Activated naive CD4-positive, alpha-beta T cell treated with anti-CD3 and anti-CD28 coated beads, Interleukin-2, amount 10 ng/mL, durations not matched to agents 7 days and 5 days (primary cell): ENCODE data around the gene LY6G5B.
A peak's percentile ranks its signal among the peaks of the same experiment; 100 is the strongest.

Experiments used
- CTCF ChIA-PET: fragments of 350-600 bp; sonication (Branson Sonifier 250); formaldehyde crosslinking; loops from one replicate; lab custom pipeline; 2021; ENCODE audit warnings: antibody characterized with exemption; lab: Charles Lee
- DNase-seq: peaks from one replicate; pipeline ENCODE4 v3.0.0-alpha.2; 2020
- H3K27ac Mint-ChIP-seq: one replicate; pipeline ENCODE4 v1.8.0; 2021; ENCODE audit warnings: mild to moderate bottlenecking, moderate library complexity, mixed read lengths
- H3K27me3 Mint-ChIP-seq: one replicate; pipeline ENCODE4 v1.8.0; 2021; ENCODE audit warnings: mild to moderate bottlenecking, mixed read lengths
- H3K36me3 Mint-ChIP-seq: one replicate; pipeline ENCODE4 v1.8.0; 2021; ENCODE audit warnings: mixed read lengths
- H3K4me1 Mint-ChIP-seq: one replicate; pipeline ENCODE4 v1.8.0; 2021; ENCODE audit warnings: mixed read lengths
- H3K4me3 Mint-ChIP-seq: one replicate; pipeline ENCODE4 v1.8.0; 2021; ENCODE audit warnings: mild to moderate bottlenecking, moderate library complexity, mixed read lengths
- H3K9me3 Mint-ChIP-seq: one replicate; pipeline ENCODE4 v1.8.0; 2021; ENCODE audit warnings: mixed read lengths

The LY6G5B gene

DNA sequence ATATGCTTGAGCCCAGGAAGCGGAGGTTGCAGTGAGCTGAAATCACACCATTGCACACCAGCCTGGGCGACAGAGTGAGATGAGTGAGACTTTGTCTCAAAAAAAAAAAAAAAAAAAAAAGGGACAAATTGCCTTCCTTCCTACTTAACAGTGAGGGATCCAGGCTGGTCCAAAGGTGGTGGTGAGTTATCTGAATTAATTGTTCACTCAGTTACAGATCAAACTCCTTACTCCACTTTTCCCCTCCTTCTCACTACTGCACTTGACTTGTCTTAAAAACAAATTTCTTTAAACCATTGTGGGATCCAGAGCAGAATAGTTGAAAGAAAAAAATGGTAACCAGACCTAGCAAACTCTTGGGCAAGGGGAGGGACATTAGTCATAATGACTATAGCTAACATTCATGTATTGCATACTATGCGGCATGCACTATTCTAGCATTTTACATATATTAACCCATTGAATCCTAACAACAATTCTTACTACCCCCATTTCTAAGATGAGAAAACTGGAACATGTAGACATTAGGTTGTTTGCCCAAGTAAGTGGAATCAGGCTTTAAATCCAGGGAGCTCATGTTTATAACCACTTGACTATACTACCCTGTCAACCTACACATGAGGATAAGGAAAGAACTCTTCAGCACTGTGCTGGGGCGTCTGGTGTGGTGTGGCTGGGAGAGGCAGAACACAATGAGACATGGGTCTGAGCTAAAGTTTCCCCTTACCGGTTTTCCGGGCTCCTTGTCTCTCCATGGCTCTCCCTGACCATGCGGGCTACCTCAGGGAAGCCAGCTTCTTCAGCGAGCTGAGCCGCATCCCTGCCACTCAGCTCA is 6.4 kb upstream of the LY6G5B start:
- Mint-ChIP-seq H3K9me3 (no peaks in the 10 kb centered on the region), H3K4me3 (peak overlapping the region; percentile 100), H3K4me1 (peaks cover 89% of the 10 kb centered on the region), H3K36me3 (peaks cover 67% of the 10 kb centered on the region), H3K27ac (peak overlapping the region; percentile 98), H3K27me3 (no peaks in the 10 kb centered on the region)
- DNase-seq, result no peak
- CTCF ChIA-PET, result interaction anchor here (0.5 to 1.1 kb wide), 4 partner anchors 11 to 155 kb away, joined by 3 to 8 read pairs (median 4); partner anchors contain the start of gene BAG6

DNA sequence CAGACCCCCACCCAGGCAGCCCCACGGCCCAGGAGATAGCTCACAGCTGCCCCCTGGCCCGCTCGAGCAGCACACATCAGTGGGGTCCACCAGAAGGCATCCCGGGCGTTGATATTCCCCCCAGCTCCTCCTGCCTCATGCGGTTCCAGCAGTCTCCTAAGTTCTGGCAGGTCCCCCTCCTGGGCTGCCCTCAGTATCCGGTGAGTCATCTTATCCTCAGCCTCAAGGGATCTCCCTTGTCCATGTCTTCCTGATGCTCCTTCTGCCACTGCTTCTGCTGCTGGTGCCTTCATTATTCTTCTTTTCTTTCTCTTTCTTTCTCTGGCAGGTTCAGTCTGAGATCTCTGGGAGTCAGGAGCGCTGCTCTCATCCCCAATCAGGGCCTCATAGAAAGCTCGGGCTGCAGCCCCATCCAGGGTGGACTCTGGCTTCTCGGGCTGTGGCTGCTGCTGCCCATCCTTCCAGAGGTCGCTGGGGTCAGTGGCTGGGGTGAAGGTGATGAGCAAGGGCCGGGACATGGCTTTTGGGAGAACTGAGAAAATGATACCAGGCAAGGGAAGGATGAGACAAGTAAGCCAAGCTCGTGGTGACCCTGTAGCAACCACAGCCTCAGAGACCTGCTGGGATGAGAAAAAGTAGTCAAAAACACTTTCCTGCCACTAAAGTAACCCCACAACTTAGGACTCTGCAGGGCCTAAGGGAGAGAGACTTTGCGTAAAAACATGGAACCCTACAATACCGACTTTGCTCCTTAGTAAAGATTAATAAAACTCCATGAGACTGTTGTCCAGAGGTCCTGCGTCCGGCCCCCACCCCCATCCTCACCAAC is 5.6 kb upstream of the LY6G5B start:
- H3K27ac Mint-ChIP-seq, result peak overlapping the region; percentile 98

DNA sequence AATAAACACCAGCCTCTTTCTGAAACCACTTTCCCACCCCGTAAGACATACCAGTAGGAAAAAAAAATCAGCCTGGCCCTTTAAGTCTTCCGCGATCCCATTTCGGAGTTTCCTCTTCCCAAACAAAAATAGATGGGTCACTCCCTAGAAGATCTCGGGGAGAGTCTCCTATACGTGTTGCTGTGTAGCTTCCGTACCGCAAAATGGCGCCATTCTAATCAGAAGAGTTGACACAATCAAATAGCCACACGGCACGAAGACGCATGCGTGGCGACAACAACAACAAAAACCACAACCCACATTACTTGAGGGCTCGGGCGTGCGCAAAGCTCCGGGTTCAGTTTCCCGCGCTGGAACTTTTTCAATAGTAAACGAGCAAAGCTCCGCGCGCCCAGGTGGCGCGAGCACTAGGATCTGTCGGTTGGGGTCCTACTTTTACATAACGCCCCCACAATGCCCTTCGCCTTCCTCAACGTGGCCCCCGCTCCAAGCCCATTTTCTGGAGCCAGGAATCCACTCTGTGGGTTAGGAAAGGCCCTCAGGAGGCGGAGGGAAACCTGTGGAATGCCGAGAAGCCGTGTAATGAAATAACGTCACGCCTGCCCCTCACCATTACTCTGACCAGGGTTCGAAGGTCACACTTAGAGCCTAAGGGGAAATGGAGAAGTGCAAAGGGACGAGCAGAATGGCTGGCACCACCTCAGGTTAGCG is 4.8 kb upstream of the LY6G5B start, which contains the start of gene GPANK1:
TSS of gene GPANK1 (minus strand) at position 208 of the 711 bp plus-strand sequence. CDS start 519 bp downstream, outside the sequence.
- DNase-seq, result peak; percentile 94
- Mint-ChIP-seq H3K4me3 (peak within 1 kb of the TSS; percentile 100), H3K9me3 (no peaks in the 10 kb centered on the region), H3K27ac (peak within 1 kb of the TSS; percentile 98), H3K27me3 (no peaks in the 10 kb centered on the region), H3K4me1 (peaks cover 82% of the 10 kb centered on the region), H3K36me3 (peaks cover 70% of the 10 kb centered on the region)
- CTCF ChIA-PET, result interaction anchor here (0.7 to 1.7 kb wide), 5 partner anchors 11 to 105 kb away, joined by 3 to 9 read pairs (median 3); no protein-coding TSS in a partner anchor

More for the DNA sequence above, 5.6 kb upstream of the LY6G5B start:
- H3K4me1 Mint-ChIP-seq, result peaks cover 87% of the 10 kb centered on the region
- peak overlapping the region; percentile 100 for H3K4me3 Mint-ChIP-seq
- H3K9me3 Mint-ChIP-seq, result no peaks in the 10 kb centered on the region
- DNase-seq, result peak; percentile 31
- H3K36me3 Mint-ChIP-seq, result peaks cover 69% of the 10 kb centered on the region
- H3K27me3 Mint-ChIP-seq, result no peaks in the 10 kb centered on the region
- CTCF ChIA-PET, result interaction anchor here (0.5 to 1.7 kb wide), 10 partner anchors 10 to 198 kb away, joined by 3 to 9 read pairs (median 3); partner anchors contain the start of gene BAG6

DNA sequence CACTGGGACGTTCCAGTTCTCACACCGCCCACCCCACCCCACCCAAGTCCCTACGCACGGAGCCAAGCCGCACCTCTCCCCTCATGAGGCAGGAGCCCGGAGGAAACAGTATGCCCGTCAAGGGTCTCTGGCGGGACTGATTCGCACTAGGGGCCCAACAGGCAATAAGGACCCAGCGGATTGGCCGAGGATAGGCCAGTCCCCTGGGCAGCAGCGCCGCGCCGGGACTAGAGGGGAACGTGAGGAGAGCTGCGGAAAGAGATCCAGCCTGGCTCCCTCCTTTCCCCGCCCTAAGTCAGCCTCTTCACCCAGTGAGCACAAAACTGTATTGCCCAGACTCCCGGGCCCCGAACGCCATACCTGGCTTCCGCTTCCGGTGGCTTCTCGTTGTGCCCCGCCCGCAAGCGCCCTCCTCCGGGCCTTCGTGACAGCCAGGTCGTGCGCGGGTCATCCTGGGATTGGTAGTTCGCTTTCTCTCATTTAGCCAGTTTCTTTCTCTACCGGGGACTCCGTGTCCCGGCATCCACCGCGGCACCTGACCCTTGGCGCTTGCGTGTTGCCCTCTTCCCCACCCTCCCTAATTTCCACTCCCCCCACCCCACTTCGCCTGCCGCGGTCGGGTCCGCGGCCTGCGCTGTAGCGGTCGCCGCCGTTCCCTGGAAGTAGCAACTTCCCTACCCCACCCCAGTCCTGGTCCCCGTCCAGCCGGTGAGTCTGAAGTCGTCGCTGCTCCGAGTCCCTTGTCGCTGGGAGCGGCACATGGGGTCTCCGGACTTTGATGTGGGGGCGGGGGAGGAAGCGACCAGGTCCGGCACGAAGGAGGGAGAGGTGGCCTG is 4.1 kb upstream of the LY6G5B start, which contains the start of gene CSNK2B:
TSS of gene CSNK2B (plus strand) at position 580 of the 836 bp plus-strand sequence. CDS start 752 bp downstream, outside the sequence.
- peak within 1 kb of the TSS; percentile 100 for H3K4me3 Mint-ChIP-seq
- peaks cover 81% of the 10 kb centered on the region for H3K4me1 Mint-ChIP-seq
- H3K36me3 Mint-ChIP-seq, result peaks cover 73% of the 10 kb centered on the region
- CTCF ChIA-PET, result interaction anchor here (0.9 to 1.7 kb wide), 3 partner anchors 12 to 73 kb away, joined by 3 to 9 read pairs (median 3); no protein-coding TSS in a partner anchor
- peak; percentile 99 for DNase-seq
- H3K27me3 Mint-ChIP-seq, result no peaks in the 10 kb centered on the region
- peak within 1 kb of the TSS; percentile 98 for H3K27ac Mint-ChIP-seq
- H3K9me3 Mint-ChIP-seq, result no peaks in the 10 kb centered on the region

DNA sequence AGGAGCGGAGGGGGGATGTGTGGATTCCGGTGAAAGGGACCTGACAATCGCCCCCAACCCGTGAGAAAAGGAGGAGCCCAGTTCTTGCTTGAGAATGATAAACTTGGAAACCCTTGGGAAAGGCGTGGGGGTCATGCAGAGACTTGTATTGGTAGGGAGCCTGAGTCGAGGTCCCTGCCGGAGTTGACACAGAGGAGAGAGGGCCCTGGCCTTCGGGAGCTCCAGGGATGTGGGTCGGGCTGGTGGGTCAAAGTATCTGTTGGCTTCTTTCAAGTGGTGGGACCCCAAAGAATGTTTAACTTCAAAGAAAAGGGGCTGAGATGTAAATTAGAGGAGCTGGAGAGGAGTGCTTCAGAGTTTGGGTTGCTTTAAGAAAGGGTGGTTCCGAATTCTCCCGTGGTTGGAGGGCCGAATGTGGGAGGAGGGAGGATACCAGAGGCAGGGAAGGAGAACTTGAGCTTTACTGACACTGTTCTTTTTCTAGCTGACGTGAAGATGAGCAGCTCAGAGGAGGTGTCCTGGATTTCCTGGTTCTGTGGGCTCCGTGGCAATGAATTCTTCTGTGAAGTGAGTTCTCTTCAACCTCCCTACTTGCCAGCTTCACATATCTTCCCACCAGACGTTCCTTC is 3.3 kb upstream of the LY6G5B start:
- Mint-ChIP-seq H3K4me1 (peaks cover 73% of the 10 kb centered on the region), H3K27me3 (no peaks in the 10 kb centered on the region), H3K9me3 (no peaks in the 10 kb centered on the region), H3K27ac (peak overlapping the region; percentile 98), H3K36me3 (peaks cover 77% of the 10 kb centered on the region), H3K4me3 (peak overlapping the region; percentile 100)
- no peak for DNase-seq
- CTCF ChIA-PET, result interaction anchor here (0.9 to 1.1 kb wide), 3 partner anchors 72 to 125 kb away, joined by 3 to 4 read pairs (median 3); no protein-coding TSS in a partner anchor

DNA sequence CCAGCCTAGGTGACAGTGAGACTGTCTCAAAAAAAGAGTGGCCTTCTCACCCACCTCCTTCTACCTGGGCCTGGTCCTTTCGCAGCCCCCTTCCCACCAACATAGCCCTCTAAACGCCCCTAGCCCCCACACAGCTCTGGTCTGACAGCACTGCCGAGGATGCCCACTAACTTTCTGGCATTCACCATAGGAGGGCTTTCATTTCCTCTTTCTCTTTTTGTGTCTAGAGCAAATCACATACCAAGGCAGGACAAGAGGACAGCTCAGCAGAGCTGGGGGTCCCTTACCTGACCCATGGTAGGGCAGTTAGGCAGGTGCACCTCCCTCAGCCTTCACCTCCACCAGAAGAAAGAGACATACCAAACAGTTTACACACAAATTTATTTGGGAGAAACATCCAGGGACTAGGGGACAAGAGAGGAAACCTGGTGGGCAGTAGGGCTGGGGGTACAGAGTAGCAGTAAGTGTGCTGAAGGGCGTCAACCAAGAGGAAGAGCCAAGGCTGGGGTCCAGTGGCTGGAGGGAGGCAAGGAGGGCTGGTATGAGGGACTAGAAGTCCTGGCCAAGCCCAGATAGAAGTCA is 6.6 kb downstream of the LY6G5B start:
- CTCF ChIA-PET, result no interaction called here
- DNase-seq, result no peak
- Mint-ChIP-seq H3K27me3 (peaks cover 11% of the 10 kb centered on the region), H3K4me1 (peaks cover 30% of the 10 kb centered on the region), H3K36me3 (peaks cover 18% of the 10 kb centered on the region), H3K27ac (no peak overlapping the region), H3K9me3 (no peaks in the 10 kb centered on the region), H3K4me3 (no peak overlapping the region)

DNA sequence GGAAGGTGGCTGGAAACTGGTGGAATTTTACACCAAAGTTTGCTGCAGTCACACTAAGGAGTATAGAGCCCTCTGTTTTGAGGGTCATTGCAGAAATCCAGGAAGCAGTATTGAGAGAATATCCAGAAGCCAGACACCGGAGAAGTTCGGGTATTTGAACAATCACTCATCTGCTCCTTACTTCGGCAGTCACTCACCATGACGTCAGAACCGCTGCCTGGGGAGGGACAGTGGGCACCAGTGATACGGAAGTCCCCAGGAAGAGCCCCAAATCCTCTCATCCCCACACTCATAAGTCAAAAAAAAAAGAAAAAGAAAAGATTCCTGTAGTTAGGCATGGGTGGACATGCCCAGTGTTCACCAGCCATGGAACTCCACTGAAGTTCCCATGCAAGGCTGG is 7.1 kb downstream of the LY6G5B start:
- H3K4me3 Mint-ChIP-seq, result no peak overlapping the region
- H3K27ac Mint-ChIP-seq, result no peak overlapping the region
- no peaks in the 10 kb centered on the region for H3K9me3 Mint-ChIP-seq
- H3K27me3 Mint-ChIP-seq, result peaks cover 14% of the 10 kb centered on the region
- DNase-seq, result no peak
- H3K36me3 Mint-ChIP-seq, result peaks cover 14% of the 10 kb centered on the region
- peaks cover 34% of the 10 kb centered on the region for H3K4me1 Mint-ChIP-seq
- CTCF ChIA-PET, result interaction anchor here (0.6 kb wide), 1 partner anchor 24 kb away, joined by 4 read pairs; no protein-coding TSS in a partner anchor

DNA sequence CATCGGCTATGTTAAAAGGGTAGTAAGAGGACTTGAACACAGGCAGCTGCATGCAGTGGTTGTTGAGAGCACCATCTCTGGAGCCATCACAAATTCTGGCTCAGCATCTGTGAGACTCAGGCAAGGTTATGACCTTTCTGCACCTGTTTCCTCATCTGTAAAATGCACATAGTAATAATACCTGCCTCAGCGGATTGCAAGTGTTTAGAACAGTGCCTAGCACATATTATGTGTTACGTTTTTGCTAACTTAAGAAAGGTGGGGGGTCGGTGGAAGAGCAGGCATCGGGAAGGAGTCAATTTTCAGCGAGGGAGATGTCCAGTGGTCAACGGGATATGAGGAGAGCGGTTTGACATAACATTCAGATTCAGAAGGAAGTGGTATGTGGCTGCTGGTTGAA is 8.2 kb downstream of the LY6G5B start:
- Mint-ChIP-seq H3K4me3 (no peak overlapping the region), H3K27me3 (peaks cover 14% of the 10 kb centered on the region), H3K4me1 (peaks cover 34% of the 10 kb centered on the region), H3K27ac (no peak overlapping the region), H3K9me3 (no peaks in the 10 kb centered on the region), H3K36me3 (peaks cover 7% of the 10 kb centered on the region)
- CTCF ChIA-PET, result no interaction called here
- no peak for DNase-seq

DNA sequence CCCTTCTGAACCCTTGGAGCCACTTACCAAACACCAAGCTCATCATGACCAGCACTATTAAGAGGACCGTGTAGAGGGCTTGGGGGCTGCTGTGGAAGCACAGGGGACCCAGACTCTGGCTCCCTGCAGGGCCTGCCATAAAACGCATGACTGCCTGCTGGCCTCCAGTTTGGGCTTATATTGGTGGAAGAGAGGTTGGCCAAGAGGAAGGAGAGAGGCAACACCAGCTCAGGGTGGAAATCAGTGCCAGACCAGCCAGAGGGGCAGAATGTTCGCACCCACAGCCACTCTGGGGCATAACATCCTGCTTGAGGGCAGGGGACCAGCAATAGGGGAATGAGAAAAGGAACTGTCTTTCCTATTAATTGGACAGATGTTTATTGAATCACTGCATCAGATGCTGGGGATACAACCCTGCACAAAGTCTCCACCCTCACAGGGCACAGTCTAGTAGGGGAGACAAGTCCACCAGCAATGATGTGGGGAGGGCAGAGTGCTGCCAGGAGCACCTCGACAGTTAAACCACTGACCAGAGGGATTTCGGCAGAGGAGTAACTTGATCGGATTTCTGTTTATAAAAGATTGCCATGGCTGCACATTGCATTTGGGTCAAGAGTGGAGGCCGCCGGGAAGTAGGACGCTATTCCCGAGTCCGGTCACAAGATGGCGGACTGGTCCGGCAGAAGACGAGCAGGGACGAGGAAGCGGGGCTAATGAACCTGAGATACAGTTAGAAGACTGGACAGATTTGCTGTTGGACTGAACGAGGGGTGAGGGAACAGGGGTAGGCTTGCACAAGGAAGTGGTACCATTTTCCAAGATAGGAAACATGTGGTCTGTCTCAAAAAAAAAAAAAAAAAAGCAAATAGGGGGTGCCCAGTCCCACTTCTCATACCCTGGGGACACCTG is 10.7 kb downstream of the LY6G5B start, which contains the start of gene LY6G5C:
TSS of gene LY6G5C (minus strand) at position 842 of the 909 bp plus-strand sequence. CDS start at position 148, 694 bp downstream.
- Mint-ChIP-seq H3K27ac (peak within 1 kb of the TSS; percentile 12), H3K4me1 (peaks cover 37% of the 10 kb centered on the region), H3K36me3 (peaks cover 7% of the 10 kb centered on the region), H3K4me3 (peak within 1 kb of the TSS; percentile 72), H3K9me3 (no peaks in the 10 kb centered on the region), H3K27me3 (peaks cover 14% of the 10 kb centered on the region)
- CTCF ChIA-PET, result interaction anchor here (0.7 to 1.6 kb wide), 15 partner anchors 11 to 271 kb away, joined by 3 to 9 read pairs (median 3); partner anchors contain the start of gene HSPA1B
- peak; percentile 75 for DNase-seq

DNA sequence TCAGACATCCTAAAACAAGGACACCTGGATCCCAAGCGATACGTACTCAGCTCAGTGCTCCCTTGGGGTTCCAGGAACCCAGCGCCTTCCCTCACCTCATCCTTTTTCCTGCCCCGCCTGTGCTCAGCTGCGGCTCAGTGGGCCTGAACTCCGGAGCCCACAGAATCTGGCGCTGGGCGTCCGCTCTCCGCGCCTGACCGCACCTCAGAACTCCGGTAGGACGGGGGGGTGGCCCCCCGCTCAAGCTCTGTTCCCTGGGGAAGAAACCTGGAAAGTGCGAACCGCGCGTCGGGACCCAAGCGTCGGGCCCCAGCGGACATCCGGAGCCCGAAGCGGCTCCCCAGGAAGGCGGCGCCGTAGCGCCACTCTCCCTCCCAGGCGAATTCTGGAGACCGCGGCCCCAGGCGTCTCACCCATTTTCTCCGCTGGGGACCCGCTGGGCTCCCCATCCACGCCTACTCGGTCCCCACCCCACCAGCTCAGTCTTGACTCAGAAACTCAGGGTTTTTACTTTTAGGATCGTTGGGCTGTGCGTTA is 11.4 kb downstream of the LY6G5B start:
- Mint-ChIP-seq H3K36me3 (peaks cover 15% of the 10 kb centered on the region), H3K9me3 (no peaks in the 10 kb centered on the region), H3K4me1 (peaks cover 37% of the 10 kb centered on the region), H3K27me3 (peaks cover 14% of the 10 kb centered on the region), H3K4me3 (peak overlapping the region; percentile 72), H3K27ac (peak overlapping the region; percentile 12)
- DNase-seq, result peak; percentile 63
- CTCF ChIA-PET, result interaction anchor here (0.7 to 1.6 kb wide), 11 partner anchors 49 to 271 kb away, joined by 3 to 9 read pairs (median 3); partner anchors contain the start of gene HSPA1B

DNA sequence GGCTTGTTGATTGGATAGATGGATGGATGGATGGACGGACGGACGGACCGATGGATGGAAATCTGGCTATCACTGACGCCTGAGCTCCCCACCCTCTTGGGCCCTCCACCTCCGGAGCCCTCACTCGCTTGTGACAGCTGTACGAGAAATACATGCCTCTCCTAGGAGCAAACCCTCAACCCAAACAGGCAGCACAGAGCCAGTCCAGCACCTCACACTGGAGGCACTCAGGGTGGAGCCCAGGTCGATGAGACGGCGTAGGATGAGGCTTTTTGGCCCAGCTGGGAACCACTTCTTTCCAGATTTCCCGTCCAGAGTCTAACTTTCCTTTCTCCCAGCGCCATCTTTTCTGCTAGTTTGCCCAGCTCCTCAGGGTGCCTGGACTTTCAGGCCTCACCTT is 13.8 kb downstream of the LY6G5B start:
- DNase-seq, result no peak
- Mint-ChIP-seq H3K4me3 (no peak overlapping the region), H3K27me3 (peaks cover 11% of the 10 kb centered on the region), H3K36me3 (peaks cover 24% of the 10 kb centered on the region), H3K4me1 (peaks cover 31% of the 10 kb centered on the region), H3K27ac (no peak overlapping the region), H3K9me3 (no peaks in the 10 kb centered on the region)
- CTCF ChIA-PET, result interaction anchor here (1.1 to 1.5 kb wide), 2 partner anchors 147 to 179 kb away, joined by 3 to 5 read pairs; partner anchors contain the start of gene NEU1
